Fibroblast of villous mesenchyme (primary cell): ENCODE data around the gene VPS51. TPM values are rescaled to one million over a fixed set of nuclear protein-coding genes. Genes with fewer than 3 reads are reported as not detected.

Source experiments
- DNase-seq: peaks from one replicate; pipeline ENCODE4 v3.0.0-alpha.2; 2010; ENCODE audit warnings: low read depth
- H3K4me3 ChIP-seq: 2 replicates; pipeline ENCODE4 v1.5.1; 2011; ENCODE audit warnings: low read depth, mild to moderate bottlenecking, low read length
- total RNA-seq: library from RNA; depleted of rRNA; stranded (reverse); fragments of >200 nt; gene quantifications from 2 replicates; pipeline ENCODE4 v1.2.3, GENCODE V29; 2012
- TF ChIP-seq, protein P1 (sequence below): IDR thresholded peaks from 2 replicates; pipeline ENCODE4 v1.5.1; 2012; ENCODE audit warnings: low read depth, mild to moderate bottlenecking, low read length; ENCODE audit not compliant: insufficient read depth

VPS51 gene
- total RNA-seq, 1 donor, result 104 TPM

DNA sequence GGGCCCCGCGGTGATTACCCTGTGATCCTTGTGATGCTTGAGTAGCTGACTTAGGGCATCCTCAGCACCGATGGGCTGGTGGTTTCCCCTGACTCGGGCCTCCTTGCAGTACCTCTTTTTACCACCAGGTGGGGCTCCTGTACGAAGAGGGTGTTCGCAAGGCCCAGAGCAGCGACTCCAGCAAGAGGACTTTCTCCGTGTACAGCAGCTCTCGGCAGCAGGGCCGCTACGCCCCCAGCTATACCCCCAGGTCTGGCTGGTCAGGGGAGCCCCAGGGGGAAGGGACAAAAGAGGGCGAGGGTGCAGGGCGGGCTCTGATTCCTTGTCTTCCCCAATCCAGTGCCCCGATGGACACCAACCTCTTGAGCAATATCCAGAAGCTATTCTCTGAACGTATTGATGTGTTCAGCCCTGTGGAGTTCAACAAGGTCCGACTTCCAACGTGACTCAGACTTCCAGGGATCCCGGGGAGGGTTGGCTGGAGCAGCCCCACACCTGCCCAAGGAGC, 14.4 kb downstream of the VPS51 start:
- TF ChIP-seq, protein P1, sequence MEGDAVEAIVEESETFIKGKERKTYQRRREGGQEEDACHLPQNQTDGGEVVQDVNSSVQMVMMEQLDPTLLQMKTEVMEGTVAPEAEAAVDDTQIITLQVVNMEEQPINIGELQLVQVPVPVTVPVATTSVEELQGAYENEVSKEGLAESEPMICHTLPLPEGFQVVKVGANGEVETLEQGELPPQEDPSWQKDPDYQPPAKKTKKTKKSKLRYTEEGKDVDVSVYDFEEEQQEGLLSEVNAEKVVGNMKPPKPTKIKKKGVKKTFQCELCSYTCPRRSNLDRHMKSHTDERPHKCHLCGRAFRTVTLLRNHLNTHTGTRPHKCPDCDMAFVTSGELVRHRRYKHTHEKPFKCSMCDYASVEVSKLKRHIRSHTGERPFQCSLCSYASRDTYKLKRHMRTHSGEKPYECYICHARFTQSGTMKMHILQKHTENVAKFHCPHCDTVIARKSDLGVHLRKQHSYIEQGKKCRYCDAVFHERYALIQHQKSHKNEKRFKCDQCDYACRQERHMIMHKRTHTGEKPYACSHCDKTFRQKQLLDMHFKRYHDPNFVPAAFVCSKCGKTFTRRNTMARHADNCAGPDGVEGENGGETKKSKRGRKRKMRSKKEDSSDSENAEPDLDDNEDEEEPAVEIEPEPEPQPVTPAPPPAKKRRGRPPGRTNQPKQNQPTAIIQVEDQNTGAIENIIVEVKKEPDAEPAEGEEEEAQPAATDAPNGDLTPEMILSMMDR, result peak; percentile 98
- peak; percentile 79 for DNase-seq
- H3K4me3 ChIP-seq, result no peak overlapping the region

DNA sequence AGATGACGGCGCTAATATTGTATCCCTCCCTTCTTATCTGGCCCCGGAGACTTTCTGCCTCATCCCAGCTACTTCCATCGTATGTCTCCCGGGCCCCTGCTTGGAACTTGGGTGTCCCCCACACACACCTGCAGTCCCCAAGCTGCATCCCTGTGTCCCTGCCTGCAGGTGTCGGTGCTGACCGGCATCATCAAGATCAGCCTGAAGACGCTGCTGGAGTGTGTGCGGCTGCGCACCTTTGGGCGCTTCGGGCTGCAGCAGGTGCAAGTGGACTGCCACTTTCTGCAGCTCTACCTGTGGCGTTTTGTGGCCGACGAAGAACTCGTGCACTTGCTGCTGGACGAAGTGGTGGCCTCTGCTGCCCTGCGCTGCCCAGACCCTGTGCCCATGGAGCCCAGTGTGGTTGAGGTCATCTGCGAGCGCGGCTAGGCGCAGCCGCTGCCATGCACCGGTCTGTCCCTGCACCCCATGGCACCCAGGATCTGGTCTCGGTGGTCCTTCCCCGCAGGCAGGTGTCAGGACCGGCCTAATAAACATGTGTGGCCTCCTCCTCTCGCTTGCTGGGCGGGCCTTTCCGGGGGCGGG, 15.2 kb downstream of the VPS51 start:
- TF ChIP-seq, protein P1, result no peak
- H3K4me3 ChIP-seq, result no peak overlapping the region
- DNase-seq, result no peak

DNA sequence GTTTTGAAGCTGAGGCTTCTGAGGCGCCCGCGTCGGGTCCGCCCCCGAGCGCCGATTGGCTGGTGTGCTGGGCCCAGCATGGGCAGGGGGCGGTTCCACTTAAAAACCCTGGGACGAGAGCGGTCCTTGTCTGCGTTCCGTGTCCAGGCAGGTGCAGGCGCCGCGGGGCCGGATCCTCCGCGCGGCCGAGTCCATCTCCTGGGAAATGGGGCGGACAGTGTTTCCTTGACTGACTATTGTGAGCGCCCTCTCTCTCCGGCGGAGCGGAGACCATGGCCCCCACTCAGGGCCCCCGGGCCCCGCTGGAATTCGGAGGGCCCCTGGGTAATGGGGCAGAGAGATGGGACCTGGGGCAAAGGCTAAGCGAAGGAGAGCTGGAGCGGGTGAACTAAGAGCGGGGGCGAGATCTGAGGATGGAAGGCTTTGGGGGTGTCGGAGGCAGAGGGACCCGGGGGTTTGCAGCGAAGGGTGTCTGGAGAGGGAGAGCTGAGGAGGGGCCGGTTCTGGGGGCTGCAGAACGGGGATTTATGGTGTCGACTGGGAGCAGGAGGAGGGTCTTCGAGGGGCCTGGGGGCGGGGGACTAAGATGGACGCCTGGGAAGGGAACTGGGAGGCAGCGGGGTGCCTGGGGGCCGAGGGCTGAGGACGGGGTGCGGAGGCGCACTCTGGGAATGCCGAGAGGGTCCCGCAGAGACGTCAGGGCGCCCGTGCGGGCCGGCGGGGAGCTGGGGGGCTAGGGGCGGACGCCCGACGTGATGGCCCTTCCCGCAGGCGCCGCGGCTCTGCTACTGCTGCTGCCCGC, 15.9 kb downstream of the VPS51 start, which contains the start of gene TM7SF2:
TM7SF2 (plus strand) TSS at position 129 of the 802 bp plus-strand sequence; CDS start at position 273, 144 bp downstream.
- H3K4me3 ChIP-seq, result peak within 1 kb of the TSS; percentile 69
- peak; percentile 94 for DNase-seq
- TF ChIP-seq, protein P1, result no peak

DNA sequence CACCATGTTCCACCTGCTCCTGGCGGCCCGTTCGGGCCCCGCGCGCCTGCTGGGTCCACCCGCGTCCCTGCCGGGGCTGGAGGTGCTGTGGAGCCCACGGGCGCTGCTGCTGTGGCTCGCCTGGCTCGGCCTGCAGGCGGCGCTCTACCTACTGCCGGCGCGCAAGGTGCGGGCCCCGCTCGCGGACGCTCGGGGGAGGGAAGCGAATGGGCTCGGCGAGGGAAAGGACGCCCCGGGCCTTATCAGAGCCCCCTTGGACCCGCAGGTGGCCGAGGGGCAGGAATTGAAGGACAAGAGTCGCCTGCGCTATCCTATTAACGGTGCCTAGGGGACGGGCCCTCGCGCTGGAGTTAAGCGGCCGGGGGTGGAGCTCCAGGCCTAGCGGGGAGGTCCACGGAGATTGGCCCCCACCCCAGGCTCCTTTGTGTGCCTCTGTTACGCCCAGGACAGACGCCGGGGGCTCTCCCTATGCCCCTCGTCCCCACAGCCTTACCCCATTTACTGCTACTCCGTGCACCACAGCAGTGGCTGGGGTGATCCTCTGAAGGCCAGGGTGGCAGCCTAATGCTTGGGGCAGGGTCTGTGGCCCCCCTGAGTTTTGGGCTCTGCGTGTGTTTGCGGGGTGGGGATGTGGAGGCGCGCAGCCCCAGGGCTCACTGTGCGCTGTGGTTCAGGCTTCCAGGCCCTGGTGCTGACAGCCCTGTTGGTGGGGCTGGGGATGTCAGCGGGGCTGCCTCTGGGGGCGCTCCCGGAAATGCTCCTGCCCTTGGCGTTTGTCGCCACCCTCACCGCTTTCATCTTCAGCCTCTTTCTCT, 16.7 kb downstream of the VPS51 start:
- peak; percentile 43 for DNase-seq
- peak overlapping the region; percentile 69 for H3K4me3 ChIP-seq
- TF ChIP-seq, protein P1, result peak; percentile 78

DNA sequence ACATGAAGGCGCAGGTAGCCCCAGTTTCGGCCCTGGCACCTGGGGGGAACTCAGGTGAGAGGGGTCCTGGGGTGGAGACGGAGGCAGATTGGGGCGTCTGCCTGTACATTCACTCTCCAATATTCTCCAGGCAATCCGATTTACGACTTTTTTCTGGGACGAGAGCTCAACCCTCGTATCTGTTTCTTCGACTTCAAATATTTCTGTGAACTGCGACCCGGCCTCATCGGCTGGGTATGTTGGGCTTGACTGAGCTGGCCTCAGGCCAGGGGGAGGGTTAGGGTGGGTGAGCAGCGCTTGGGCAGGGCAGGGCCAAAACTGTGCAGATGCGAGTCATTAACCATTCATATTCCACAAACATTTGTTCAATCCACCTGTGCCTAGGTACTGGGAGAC, 17.3 kb downstream of the VPS51 start:
- peak; percentile 28 for DNase-seq
- TF ChIP-seq, protein P1, result no peak
- peak overlapping the region; percentile 69 for H3K4me3 ChIP-seq

DNA sequence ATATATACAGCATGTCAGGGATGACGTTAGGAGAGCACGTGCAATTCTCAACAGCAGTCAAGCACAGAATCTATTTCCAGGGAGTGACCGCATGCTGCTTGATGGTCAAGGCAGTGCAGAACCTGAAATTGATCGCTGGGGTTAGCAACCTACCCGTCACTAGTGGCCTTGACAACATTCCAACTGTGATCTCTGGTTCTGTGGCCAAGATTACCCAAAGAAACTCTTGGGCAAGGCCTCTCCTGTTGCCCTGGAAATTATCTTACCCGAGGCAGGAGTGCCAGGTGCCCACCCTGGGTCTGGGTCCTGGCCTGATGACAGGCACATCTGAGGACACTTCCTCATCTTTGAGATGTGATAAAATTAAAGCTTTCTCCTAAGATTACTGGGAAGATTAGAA, 17.8 kb downstream of the VPS51 start:
- DNase-seq, result no peak
- TF ChIP-seq, protein P1, result no peak
- H3K4me3 ChIP-seq, result no peak overlapping the region
